MM.1S (cell line): Measurements from ENCODE around the gene IP6K1.

Experiments used
- DNase-seq: peaks from one replicate; pipeline ENCODE4 v3.0.0-alpha.2; 2015
- H2AFZ ChIP-seq: fragments of 300-600 bp; sonication (generic); 2 replicates; pipeline ENCODE4 v1.6.0; 2016; ENCODE audit warnings: antibody characterized with exemption, low read length
- H3F3A ChIP-seq: fragments of 300-600 bp; sonication (generic); 2 replicates; pipeline ENCODE4 v1.6.1; 2016; ENCODE audit warnings: mild to moderate bottlenecking, antibody characterized with exemption, low read length, moderate library complexity, mixed read lengths; ENCODE audit not compliant: insufficient read depth
- H3K27ac ChIP-seq: fragments of 300-600 bp; sonication (generic); 2 replicates; pipeline ENCODE4 v1.5.1; 2016; ENCODE audit warnings: mild to moderate bottlenecking, low read length
- H3K27me3 ChIP-seq: fragments of 300-600 bp; sonication (generic); replicated peaks from 2 replicates; pipeline ENCODE4 v1.6.0; 2016; ENCODE audit warnings: low read length; ENCODE audit not compliant: insufficient read depth
- H3K36me3 ChIP-seq: fragments of 300-600 bp; sonication (generic); replicated peaks from 2 replicates; pipeline ENCODE4 v1.6.1; 2016; ENCODE audit warnings: mild to moderate bottlenecking, low read length, mixed read lengths; ENCODE audit not compliant: insufficient read depth
- H3K4me1 ChIP-seq: fragments of 300-600 bp; sonication (generic); 2 replicates; pipeline ENCODE4 v1.6.1; 2016; ENCODE audit warnings: low read length, mixed read lengths
- H3K4me2 ChIP-seq: fragments of 300-600 bp; sonication (generic); 2 replicates; pipeline ENCODE4 v1.6.0; 2016; ENCODE audit warnings: low read depth, low read length
- H3K4me3 ChIP-seq: fragments of 300-600 bp; sonication (generic); 2 replicates; pipeline ENCODE4 v1.5.1; 2016; ENCODE audit warnings: low read length, mixed read lengths
- H3K79me2 ChIP-seq: fragments of 300-600 bp; sonication (generic); 2 replicates; pipeline ENCODE4 v1.6.1; 2016; ENCODE audit warnings: mixed run types, low read length, mixed read lengths
- H3K9ac ChIP-seq: fragments of 300-600 bp; sonication (generic); 2 replicates; pipeline ENCODE4 v1.6.1; 2016; ENCODE audit warnings: low read length, mixed read lengths
- H3K9me2 ChIP-seq: fragments of 300-600 bp; sonication (generic); replicated peaks from 2 replicates; pipeline ENCODE4 v1.6.1; 2016; ENCODE audit warnings: mild to moderate bottlenecking, low read length, mixed read lengths; ENCODE audit not compliant: insufficient read depth
- H3K9me3 ChIP-seq: fragments of 300-600 bp; sonication (generic); replicated peaks from 2 replicates; pipeline ENCODE4 v1.6.1; 2016; ENCODE audit warnings: mild to moderate bottlenecking, low read length, mixed read lengths; ENCODE audit not compliant: insufficient read depth
- H4K20me1 ChIP-seq: fragments of 300-600 bp; sonication (generic); 2 replicates; pipeline ENCODE4 v1.6.1; 2016; ENCODE audit warnings: mild to moderate bottlenecking, low read length, moderate library complexity, mixed read lengths; ENCODE audit not compliant: insufficient read depth
- EZH2 ChIP-seq: fragments of 300-600 bp; sonication (generic); optimal IDR thresholded peaks from 2 replicates; pipeline ENCODE3; 2017; ENCODE audit warnings: low read depth, mild to moderate bottlenecking, antibody characterized with exemption, low read length, mixed read lengths
- EZH2phosphoT487 ChIP-seq: fragments of 300-600 bp; sonication (generic); IDR thresholded peaks from 2 replicates; pipeline ENCODE4 v1.6.1; 2018; ENCODE audit warnings: antibody characterized with exemption, low read length
- TF ChIP-seq, protein P1 (sequence below): fragments of 300-600 bp; sonication (generic); IDR thresholded peaks from 2 replicates; pipeline ENCODE4 v1.5.1; 2016; ENCODE audit warnings: antibody characterized with exemption, low read length, mixed read lengths

The IP6K1 gene

DNA sequence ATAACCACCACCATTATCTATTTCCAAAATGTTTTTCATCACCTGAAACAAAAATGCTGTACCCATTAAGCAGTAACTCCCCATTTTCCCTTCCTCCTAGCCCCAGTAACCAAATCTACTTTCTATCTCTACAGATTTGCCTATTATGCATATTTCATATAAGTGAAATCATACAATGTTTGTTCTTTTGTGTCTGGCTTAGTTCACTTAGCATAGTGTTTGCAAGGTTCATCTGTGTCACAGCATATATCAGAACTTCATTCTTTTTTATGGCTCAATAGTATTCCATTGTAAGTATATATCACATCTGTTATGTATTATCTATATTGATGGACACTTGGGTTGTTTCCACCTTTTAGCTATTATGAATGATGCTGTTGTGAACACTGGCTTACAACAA, 45.9 kb downstream of the IP6K1 start:
- TF ChIP-seq EZH2 (no peak), EZH2phosphoT487 (no peak)
- TF ChIP-seq, protein P1, sequence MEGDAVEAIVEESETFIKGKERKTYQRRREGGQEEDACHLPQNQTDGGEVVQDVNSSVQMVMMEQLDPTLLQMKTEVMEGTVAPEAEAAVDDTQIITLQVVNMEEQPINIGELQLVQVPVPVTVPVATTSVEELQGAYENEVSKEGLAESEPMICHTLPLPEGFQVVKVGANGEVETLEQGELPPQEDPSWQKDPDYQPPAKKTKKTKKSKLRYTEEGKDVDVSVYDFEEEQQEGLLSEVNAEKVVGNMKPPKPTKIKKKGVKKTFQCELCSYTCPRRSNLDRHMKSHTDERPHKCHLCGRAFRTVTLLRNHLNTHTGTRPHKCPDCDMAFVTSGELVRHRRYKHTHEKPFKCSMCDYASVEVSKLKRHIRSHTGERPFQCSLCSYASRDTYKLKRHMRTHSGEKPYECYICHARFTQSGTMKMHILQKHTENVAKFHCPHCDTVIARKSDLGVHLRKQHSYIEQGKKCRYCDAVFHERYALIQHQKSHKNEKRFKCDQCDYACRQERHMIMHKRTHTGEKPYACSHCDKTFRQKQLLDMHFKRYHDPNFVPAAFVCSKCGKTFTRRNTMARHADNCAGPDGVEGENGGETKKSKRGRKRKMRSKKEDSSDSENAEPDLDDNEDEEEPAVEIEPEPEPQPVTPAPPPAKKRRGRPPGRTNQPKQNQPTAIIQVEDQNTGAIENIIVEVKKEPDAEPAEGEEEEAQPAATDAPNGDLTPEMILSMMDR = no peak
- Histone ChIP-seq H3F3A (no peaks in the 10 kb centered on the region), H3K9ac (no peak overlapping the region), H3K27me3 (no peaks in the 10 kb centered on the region), H3K79me2 (peaks cover 10% of the 10 kb centered on the region), H3K9me3 (no peaks in the 10 kb centered on the region), H3K27ac (no peak overlapping the region), H3K4me3 (no peak overlapping the region), H3K4me1 (no peaks in the 10 kb centered on the region), H3K9me2 (no peaks in the 10 kb centered on the region), H3K4me2 (no peak overlapping the region), H2AFZ (no peak overlapping the region), H4K20me1 (no peaks in the 10 kb centered on the region), H3K36me3 (no peaks in the 10 kb centered on the region)
- no peak for DNase-seq

- no peaks in the 10 kb centered on the region for H4K20me1 ChIP-seq
These were observed 48.2 kb downstream of the IP6K1 start for GRCh38 chr3:49738067-49738713.

DNA sequence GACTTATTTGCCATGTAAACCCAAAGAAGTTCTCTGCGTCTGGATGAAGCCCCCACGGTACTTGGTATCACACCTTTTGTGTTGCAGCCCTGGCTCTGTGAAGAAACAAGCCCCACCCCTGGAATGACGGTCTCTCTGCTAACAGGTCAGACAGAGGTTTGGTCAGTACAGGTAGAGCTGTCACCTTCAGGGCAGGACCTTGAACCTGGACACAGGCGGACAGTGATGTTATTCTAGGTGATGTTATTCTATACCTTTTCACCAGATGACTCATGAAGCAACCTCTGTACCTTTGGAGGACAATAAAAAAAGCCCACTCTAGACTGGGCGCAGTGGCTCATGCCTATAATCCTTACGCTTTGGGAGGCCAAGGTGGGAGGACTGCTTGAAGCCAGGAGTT, 51.6 kb downstream of the IP6K1 start:
- TF ChIP-seq EZH2 (no peak), EZH2phosphoT487 (no peak)
- TF ChIP-seq, protein P1 = no peak
- no peaks in the 10 kb centered on the region for H3K9me3 ChIP-seq
- H2AFZ ChIP-seq = no peak overlapping the region
- H3K4me1 ChIP-seq = no peaks in the 10 kb centered on the region
- no peak for DNase-seq
- H3K79me2 ChIP-seq = peaks cover 16% of the 10 kb centered on the region
- no peaks in the 10 kb centered on the region; the same call in 1 of the 2 replicates for H3K36me3 ChIP-seq
- no peaks in the 10 kb centered on the region for H4K20me1 ChIP-seq
- no peak overlapping the region for H3K27ac ChIP-seq
- no peaks in the 10 kb centered on the region for H3F3A ChIP-seq
- H3K9ac ChIP-seq = no peak overlapping the region
- no peak overlapping the region for H3K4me2 ChIP-seq
- H3K9me2 ChIP-seq = no peaks in the 10 kb centered on the region
- H3K27me3 ChIP-seq = no peaks in the 10 kb centered on the region
- no peak overlapping the region for H3K4me3 ChIP-seq

More at GRCh38 chr3:49738067-49738713, 48.2 kb downstream of the IP6K1 start:
- H2AFZ ChIP-seq = no peak overlapping the region
- H3K4me3 ChIP-seq = no peak overlapping the region
- no peak for TF ChIP-seq EZH2phosphoT487
- TF ChIP-seq, protein P1 = no peak
- H3K4me1 ChIP-seq = no peaks in the 10 kb centered on the region
- H3K79me2 ChIP-seq = peaks cover 14% of the 10 kb centered on the region
- no peak overlapping the region for H3K9ac ChIP-seq
- H3K27me3 ChIP-seq = no peaks in the 10 kb centered on the region
- no peaks in the 10 kb centered on the region for H3F3A ChIP-seq
- no peaks in the 10 kb centered on the region for H3K9me3 ChIP-seq
- no peak for DNase-seq
- no peaks in the 10 kb centered on the region for H3K36me3 ChIP-seq
- no peaks in the 10 kb centered on the region for H3K9me2 ChIP-seq
- H3K4me2 ChIP-seq = no peak overlapping the region
- no peak overlapping the region for H3K27ac ChIP-seq
